22Rv1 (cell line): ENCODE measurements around the gene ERP27.

Source experiments
- CTCF ChIP-seq: fragments of 450-650 bp; IDR thresholded peaks from 2 replicates; pipeline ENCODE4 v1.5.1; 2017; ENCODE audit warnings: mild to moderate bottlenecking
- ZFX ChIP-seq: fragments of 450-650 bp; IDR thresholded peaks from 2 replicates; pipeline ENCODE4 v1.6.1; 2017; ENCODE audit warnings: antibody characterized with exemption, borderline replicate concordance

GRCh38 chr12:14892726-14893505 is 45.4 kb downstream of the ERP27 start:
- TF ChIP-seq CTCF (peak; percentile 47), ZFX (no peak)
